Measurements from ENCODE around the gene TUBB1.

TUBB1 gene

GRCh38 chr20:59013031-59013951, 5.9 kb upstream of the TUBB1 start:
- H3K9ac ChIP-seq (ENCODE audit: insufficient read length): no peak overlapping the region
- no peak for DNase-seq (ENCODE audit: low read depth, low spot score)
- H3K36me3 ChIP-seq (ENCODE audit: insufficient read depth, low read length): no peaks in the 10 kb centered on the region
- H3K9me3 ChIP-seq (ENCODE audit: low read depth, low read length): no peaks in the 10 kb centered on the region
- H3K4me3 ChIP-seq: no peak overlapping the region
- TF ChIP-seq POLR2AphosphoS5 (IDR thresholded peaks at IDR 0.05; ENCODE audit: borderline replicate concordance, low read depth, low read length) (no peak), FOXP2 (optimal IDR thresholded peaks at IDR 0.05; ENCODE audit: control extremely low read depth, extremely low read length, insufficient read depth) (no peak), EZH2 (IDR thresholded peaks at IDR 0.05) (no peak)
- no peak overlapping the region for H3K27ac ChIP-seq

- TF ChIP-seq POLR2AphosphoS5 (IDR thresholded peaks at IDR 0.05; ENCODE audit: borderline replicate concordance, low read depth, low read length): no peak
- no peak for TF ChIP-seq FOXP2 (optimal IDR thresholded peaks at IDR 0.05; ENCODE audit: control extremely low read depth, extremely low read length, insufficient read depth)
- TF ChIP-seq EZH2 (IDR thresholded peaks at IDR 0.05): no peak
- Histone ChIP-seq H3K4me3 (no peak overlapping the region), H3K27ac (no peak overlapping the region), H3K36me3 (ENCODE audit: insufficient read depth, low read length) (no peaks in the 10 kb centered on the region), H3K9ac (ENCODE audit: insufficient read length) (no peak overlapping the region), H3K9me3 (ENCODE audit: low read depth, low read length) (no peaks in the 10 kb centered on the region)
- no peak for DNase-seq (ENCODE audit: low read depth, low spot score)
Measured at GRCh38 chr20:59013959-59014608, 5.1 kb upstream of the TUBB1 start.

- TF ChIP-seq POLR2AphosphoS5 (IDR thresholded peaks at IDR 0.05; ENCODE audit: borderline replicate concordance, low read depth, low read length) (no peak), EZH2 (IDR thresholded peaks at IDR 0.05) (no peak), FOXP2 (optimal IDR thresholded peaks at IDR 0.05; ENCODE audit: control extremely low read depth, extremely low read length, insufficient read depth) (no peak)
- Histone ChIP-seq H3K9ac (ENCODE audit: insufficient read length) (no peak overlapping the region), H3K36me3 (ENCODE audit: insufficient read depth, low read length) (no peaks in the 10 kb centered on the region), H3K27ac (no peak overlapping the region), H3K4me3 (no peak overlapping the region), H3K9me3 (ENCODE audit: low read depth, low read length) (no peaks in the 10 kb centered on the region)
- DNase-seq (ENCODE audit: low read depth, low spot score): no peak
Measured at GRCh38 chr20:59014680-59015389, 4.4 kb upstream of the TUBB1 start.

- Histone ChIP-seq H3K9me3 (ENCODE audit: low read depth, low read length) (no peaks in the 10 kb centered on the region), H3K36me3 (ENCODE audit: insufficient read depth, low read length) (no peaks in the 10 kb centered on the region), H3K9ac (ENCODE audit: insufficient read length) (no peak overlapping the region), H3K27ac (no peak overlapping the region), H3K4me3 (no peak overlapping the region)
- TF ChIP-seq POLR2AphosphoS5 (IDR thresholded peaks at IDR 0.05; ENCODE audit: borderline replicate concordance, low read depth, low read length): no peak
- no peak for TF ChIP-seq EZH2 (IDR thresholded peaks at IDR 0.05)
- TF ChIP-seq FOXP2 (optimal IDR thresholded peaks at IDR 0.05; ENCODE audit: control extremely low read depth, extremely low read length, insufficient read depth): no peak
- DNase-seq (ENCODE audit: low read depth, low spot score): no peak
Measured at GRCh38 chr20:59015411-59015810, 3.8 kb upstream of the TUBB1 start.

- Histone ChIP-seq H3K9ac (ENCODE audit: insufficient read length) (no peak overlapping the region), H3K9me3 (ENCODE audit: low read depth, low read length) (no peaks in the 10 kb centered on the region), H3K27ac (no peak overlapping the region), H3K36me3 (ENCODE audit: insufficient read depth, low read length) (no peaks in the 10 kb centered on the region), H3K4me3 (no peak overlapping the region)
- TF ChIP-seq FOXP2 (optimal IDR thresholded peaks at IDR 0.05; ENCODE audit: control extremely low read depth, extremely low read length, insufficient read depth) (no peak), POLR2AphosphoS5 (IDR thresholded peaks at IDR 0.05; ENCODE audit: borderline replicate concordance, low read depth, low read length) (no peak), EZH2 (IDR thresholded peaks at IDR 0.05) (no peak)
- no peak for DNase-seq (ENCODE audit: low read depth, low spot score)
Measured at GRCh38 chr20:59015812-59016711, 3.2 kb upstream of the TUBB1 start.

GRCh38 chr20:59016795-59017492, 2.3 kb upstream of the TUBB1 start:
- Histone ChIP-seq H3K9ac (ENCODE audit: insufficient read length) (no peak overlapping the region), H3K9me3 (ENCODE audit: low read depth, low read length) (no peaks in the 10 kb centered on the region), H3K36me3 (ENCODE audit: insufficient read depth, low read length) (no peaks in the 10 kb centered on the region), H3K4me3 (no peak overlapping the region), H3K27ac (peak overlapping the region; percentile 31; the same call in 1 of the 2 replicates)
- TF ChIP-seq FOXP2 (optimal IDR thresholded peaks at IDR 0.05; ENCODE audit: control extremely low read depth, extremely low read length, insufficient read depth) (no peak), POLR2AphosphoS5 (IDR thresholded peaks at IDR 0.05; ENCODE audit: borderline replicate concordance, low read depth, low read length) (no peak), EZH2 (IDR thresholded peaks at IDR 0.05) (no peak)
- DNase-seq (ENCODE audit: low read depth, low spot score): no peak
